ENCODE measurements around the gene SLC44A2. TPM values are rescaled to one million over a fixed set of nuclear protein-coding genes. Genes with fewer than 3 reads are reported as not detected.

SLC44A2 gene
- total RNA-seq, 2 experiments from 2014 or later: 151 to 168 TPM

DNA sequence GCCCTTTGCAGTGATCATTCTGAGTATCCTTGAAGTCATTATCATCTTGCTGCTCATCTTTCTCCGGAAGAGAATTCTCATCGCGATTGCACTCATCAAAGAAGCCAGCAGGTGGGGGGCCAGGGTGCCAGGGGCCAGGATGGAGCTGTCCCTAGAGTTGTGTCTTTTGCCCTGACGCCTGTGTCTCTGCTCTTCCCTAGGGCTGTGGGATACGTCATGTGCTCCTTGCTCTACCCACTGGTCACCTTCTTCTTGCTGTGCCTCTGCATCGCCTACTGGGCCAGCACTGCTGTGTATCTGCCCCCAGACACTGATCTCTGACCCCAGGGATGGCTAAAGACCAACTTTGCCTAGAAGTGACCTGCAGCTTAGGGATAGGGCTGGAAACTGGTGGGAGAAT, 9.6 kb downstream of the SLC44A2 start:
- Mint-ChIP-seq H3K9me3 (no peaks in the 10 kb centered on the region), H3K27ac (no peak overlapping the region), H3K4me1 (ENCODE audit: low read depth) (no peaks in the 10 kb centered on the region), H3K36me3 (ENCODE audit: low read depth) (peaks cover 89% of the 10 kb centered on the region), H3K4me3 (no peak overlapping the region), H3K27me3 (no peaks in the 10 kb centered on the region)
- ChIA-PET CTCF (interaction anchor here (1.0 to 2.4 kb wide), 2 partner anchors 54 to 64 kb away, joined by 3 to 10 read pairs; no protein-coding TSS in a partner anchor), POLR2A (interaction anchor here (1.3 kb wide), 1 partner anchor 32 kb away, joined by 5 read pairs; no protein-coding TSS in a partner anchor)
- Histone ChIP-seq H3K9me3 (ENCODE audit: control insufficient read depth in 1 of 2, insufficient read depth in 1 of 2, low read length in 2 of 2) (no peaks in the 10 kb centered on the region), H3K27ac (ENCODE audit: low read depth in 1 of 2, low read length in 2 of 2) (no peak overlapping the region), H3K27me3 (ENCODE audit: control insufficient read depth in 1 of 2, insufficient read depth in 2 of 2, low read length in 2 of 2) (no peaks in the 10 kb centered on the region), H3K36me3 (ENCODE audit: insufficient read depth, low read length) (peaks cover 74% of the 10 kb centered on the region), H3K4me3 (ENCODE audit: low read length) (no peak overlapping the region), H3K4me1 (ENCODE audit: insufficient read depth, low read length) (no peaks in the 10 kb centered on the region)
- ATAC-seq (ENCODE audit: poor library complexity) (no peak), DNase-seq (no peak)
- intact Hi-C loops (cut with DNase I, micrococcal nuclease): no loop called here
- TF ChIP-seq, protein P1, sequence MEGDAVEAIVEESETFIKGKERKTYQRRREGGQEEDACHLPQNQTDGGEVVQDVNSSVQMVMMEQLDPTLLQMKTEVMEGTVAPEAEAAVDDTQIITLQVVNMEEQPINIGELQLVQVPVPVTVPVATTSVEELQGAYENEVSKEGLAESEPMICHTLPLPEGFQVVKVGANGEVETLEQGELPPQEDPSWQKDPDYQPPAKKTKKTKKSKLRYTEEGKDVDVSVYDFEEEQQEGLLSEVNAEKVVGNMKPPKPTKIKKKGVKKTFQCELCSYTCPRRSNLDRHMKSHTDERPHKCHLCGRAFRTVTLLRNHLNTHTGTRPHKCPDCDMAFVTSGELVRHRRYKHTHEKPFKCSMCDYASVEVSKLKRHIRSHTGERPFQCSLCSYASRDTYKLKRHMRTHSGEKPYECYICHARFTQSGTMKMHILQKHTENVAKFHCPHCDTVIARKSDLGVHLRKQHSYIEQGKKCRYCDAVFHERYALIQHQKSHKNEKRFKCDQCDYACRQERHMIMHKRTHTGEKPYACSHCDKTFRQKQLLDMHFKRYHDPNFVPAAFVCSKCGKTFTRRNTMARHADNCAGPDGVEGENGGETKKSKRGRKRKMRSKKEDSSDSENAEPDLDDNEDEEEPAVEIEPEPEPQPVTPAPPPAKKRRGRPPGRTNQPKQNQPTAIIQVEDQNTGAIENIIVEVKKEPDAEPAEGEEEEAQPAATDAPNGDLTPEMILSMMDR (IDR thresholded peaks at IDR 0.05): no peak

DNA sequence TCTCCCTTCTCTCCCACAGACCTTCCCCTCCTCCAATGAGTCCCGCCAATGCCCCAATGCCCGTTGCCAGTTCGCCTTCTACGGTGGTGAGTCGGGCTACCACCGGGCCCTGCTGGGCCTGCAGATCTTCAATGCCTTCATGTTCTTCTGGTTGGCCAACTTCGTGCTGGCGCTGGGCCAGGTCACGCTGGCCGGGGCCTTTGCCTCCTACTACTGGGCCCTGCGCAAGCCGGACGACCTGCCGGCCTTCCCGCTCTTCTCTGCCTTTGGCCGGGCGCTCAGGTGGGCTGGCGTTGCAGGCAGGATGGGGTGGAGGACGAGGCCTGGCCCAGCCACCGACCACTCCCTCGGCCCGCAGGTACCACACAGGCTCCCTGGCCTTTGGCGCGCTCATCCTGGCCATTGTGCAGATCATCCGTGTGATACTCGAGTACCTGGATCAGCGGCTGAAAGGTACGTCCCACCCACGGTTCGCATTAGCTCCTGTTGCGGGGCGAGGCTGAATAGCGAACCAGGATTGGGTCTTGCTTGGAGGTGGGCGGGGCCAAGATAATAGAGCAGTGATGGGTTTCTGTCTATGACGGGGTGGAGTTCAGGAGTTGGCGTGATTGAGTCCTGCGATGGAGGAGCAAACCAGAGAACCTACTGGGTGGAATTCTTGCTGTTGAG, 11.1 kb downstream of the SLC44A2 start:
- Mint-ChIP-seq H3K4me3 (no peak overlapping the region), H3K27me3 (no peaks in the 10 kb centered on the region), H3K27ac (peak overlapping the region; percentile 25), H3K4me1 (ENCODE audit: low read depth) (no peaks in the 10 kb centered on the region), H3K9me3 (no peaks in the 10 kb centered on the region), H3K36me3 (ENCODE audit: low read depth) (peaks cover 86% of the 10 kb centered on the region)
- no peak for ATAC-seq (ENCODE audit: poor library complexity)
- no peak overlapping the region for H3K4me3 ChIP-seq (ENCODE audit: low read length)
- CTCF ChIA-PET: interaction anchor here (0.7 kb wide), 2 partner anchors 56 to 626 kb away, joined by 3 to 5 read pairs; partner anchors contain the start of gene COL5A3
- no peaks in the 10 kb centered on the region for H3K4me1 ChIP-seq (ENCODE audit: insufficient read depth, low read length)
- DNase-seq: no peak
- TF ChIP-seq, protein P1 (IDR thresholded peaks at IDR 0.05): no peak
- peaks cover 78% of the 10 kb centered on the region for H3K36me3 ChIP-seq (ENCODE audit: insufficient read depth, low read length)
- no peak overlapping the region for H3K27ac ChIP-seq (ENCODE audit: low read depth in 1 of 2, low read length in 2 of 2)
- intact Hi-C loops (cut with DNase I, micrococcal nuclease): no loop called here
- POLR2A ChIA-PET: no interaction called here
- H3K9me3 ChIP-seq (ENCODE audit: control insufficient read depth in 1 of 2, insufficient read depth in 1 of 2, low read length in 2 of 2): no peaks in the 10 kb centered on the region
- no peaks in the 10 kb centered on the region for H3K27me3 ChIP-seq (ENCODE audit: control insufficient read depth in 1 of 2, insufficient read depth in 2 of 2, low read length in 2 of 2)

DNA sequence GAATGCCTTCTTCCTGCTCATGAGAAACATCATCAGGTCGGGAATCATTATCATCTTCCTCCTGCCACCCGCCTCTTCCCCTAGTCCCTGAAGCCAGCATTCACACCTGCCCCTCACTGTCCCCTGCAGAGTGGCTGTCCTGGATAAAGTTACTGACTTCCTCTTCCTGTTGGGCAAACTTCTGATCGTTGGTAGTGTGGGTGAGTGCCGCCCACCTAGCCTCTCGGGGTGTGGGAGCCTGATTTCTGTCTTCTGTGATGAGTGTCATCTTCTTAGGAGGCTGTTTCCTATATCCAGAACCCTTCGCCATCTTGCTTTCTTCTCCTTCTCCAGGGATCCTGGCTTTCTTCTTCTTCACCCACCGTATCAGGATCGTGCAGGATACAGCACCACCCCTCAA, 12.5 kb downstream of the SLC44A2 start:
- no peaks in the 10 kb centered on the region for H3K27me3 ChIP-seq (ENCODE audit: control insufficient read depth in 1 of 2, insufficient read depth in 2 of 2, low read length in 2 of 2)
- TF ChIP-seq, protein P1 (IDR thresholded peaks at IDR 0.05): no peak
- Mint-ChIP-seq H3K36me3 (ENCODE audit: low read depth) (peaks cover 88% of the 10 kb centered on the region), H3K4me1 (ENCODE audit: low read depth) (peaks cover 4% of the 10 kb centered on the region), H3K4me3 (no peak overlapping the region), H3K9me3 (no peaks in the 10 kb centered on the region), H3K27ac (no peak overlapping the region), H3K27me3 (no peaks in the 10 kb centered on the region)
- H3K4me1 ChIP-seq (ENCODE audit: insufficient read depth, low read length): peaks cover 8% of the 10 kb centered on the region
- intact Hi-C loops (cut with DNase I, micrococcal nuclease): no loop called here
- CTCF ChIA-PET: interaction anchor here (2.3 kb wide), 1 partner anchor 57 kb away, joined by 8 read pairs; no protein-coding TSS in a partner anchor
- no peaks in the 10 kb centered on the region for H3K9me3 ChIP-seq (ENCODE audit: control insufficient read depth in 1 of 2, insufficient read depth in 1 of 2, low read length in 2 of 2)
- ATAC-seq (ENCODE audit: poor library complexity) (no peak), DNase-seq (no peak)
- H3K27ac ChIP-seq (ENCODE audit: low read depth in 1 of 2, low read length in 2 of 2): no peak overlapping the region
- peaks cover 86% of the 10 kb centered on the region for H3K36me3 ChIP-seq (ENCODE audit: insufficient read depth, low read length)
- no peak overlapping the region for H3K4me3 ChIP-seq (ENCODE audit: low read length)
- POLR2A ChIA-PET: interaction anchor here (0.6 to 1.7 kb wide), 3 partner anchors 35 to 159 kb away, joined by 3 to 5 read pairs (median 4); no protein-coding TSS in a partner anchor

All from CD4-positive, alpha-beta T cell (primary cell).